ENCODE data around the gene NHLRC4.

DNA sequence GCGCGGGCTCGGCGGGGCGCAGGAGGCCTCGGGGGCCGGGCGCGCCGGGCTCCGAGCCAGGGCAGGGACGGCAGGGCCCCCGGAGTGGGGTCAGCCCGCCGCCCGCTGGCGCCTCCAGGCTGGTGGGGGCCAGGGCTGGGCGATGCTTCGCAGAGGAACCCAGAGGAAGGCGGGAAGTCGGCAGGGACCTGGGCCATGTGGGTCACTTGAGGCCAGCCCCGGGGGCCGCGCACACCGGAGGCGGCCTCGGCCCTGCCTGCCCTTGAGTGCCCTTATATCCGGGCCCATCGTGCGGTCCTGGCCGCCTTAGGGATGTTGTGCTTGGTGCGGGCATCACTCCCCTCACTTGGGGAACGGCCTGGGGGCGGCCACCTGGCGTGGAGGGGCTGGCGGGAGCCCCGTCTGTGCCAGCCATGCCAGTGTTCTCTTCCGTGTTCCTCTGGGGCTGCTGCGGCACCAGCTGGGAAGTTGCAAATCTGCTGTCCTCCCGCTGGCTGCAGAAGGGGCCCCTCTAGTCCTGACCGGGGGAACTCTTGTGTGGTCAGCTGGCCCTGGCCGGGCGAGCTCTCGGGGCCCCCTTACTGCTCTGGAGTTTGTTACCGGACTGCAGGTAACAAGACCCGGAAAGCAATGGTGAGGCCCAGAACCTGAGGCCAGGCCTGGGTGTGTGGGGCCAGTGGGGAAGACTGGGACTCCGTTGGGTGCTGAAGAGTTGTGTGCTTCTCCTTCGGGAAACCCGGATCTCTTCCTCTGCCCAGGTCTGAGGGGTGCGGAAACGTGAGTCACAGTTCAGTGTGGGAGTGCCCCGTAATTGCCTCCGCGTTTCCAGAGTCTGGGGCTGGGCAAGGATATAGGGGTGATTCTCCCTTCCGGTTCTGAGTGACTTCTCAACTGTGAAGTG, 38.4 kb upstream of the NHLRC4 start:
- TF ChIP-seq, protein P1, sequence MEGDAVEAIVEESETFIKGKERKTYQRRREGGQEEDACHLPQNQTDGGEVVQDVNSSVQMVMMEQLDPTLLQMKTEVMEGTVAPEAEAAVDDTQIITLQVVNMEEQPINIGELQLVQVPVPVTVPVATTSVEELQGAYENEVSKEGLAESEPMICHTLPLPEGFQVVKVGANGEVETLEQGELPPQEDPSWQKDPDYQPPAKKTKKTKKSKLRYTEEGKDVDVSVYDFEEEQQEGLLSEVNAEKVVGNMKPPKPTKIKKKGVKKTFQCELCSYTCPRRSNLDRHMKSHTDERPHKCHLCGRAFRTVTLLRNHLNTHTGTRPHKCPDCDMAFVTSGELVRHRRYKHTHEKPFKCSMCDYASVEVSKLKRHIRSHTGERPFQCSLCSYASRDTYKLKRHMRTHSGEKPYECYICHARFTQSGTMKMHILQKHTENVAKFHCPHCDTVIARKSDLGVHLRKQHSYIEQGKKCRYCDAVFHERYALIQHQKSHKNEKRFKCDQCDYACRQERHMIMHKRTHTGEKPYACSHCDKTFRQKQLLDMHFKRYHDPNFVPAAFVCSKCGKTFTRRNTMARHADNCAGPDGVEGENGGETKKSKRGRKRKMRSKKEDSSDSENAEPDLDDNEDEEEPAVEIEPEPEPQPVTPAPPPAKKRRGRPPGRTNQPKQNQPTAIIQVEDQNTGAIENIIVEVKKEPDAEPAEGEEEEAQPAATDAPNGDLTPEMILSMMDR (conservative IDR thresholded peaks at IDR 0.05; ENCODE audit: low read depth, low read length) = no peak
- TF ChIP-seq EZH2phosphoT487 (IDR thresholded peaks at IDR 0.05; ENCODE audit: borderline replicate concordance, low read length) (no peak), EZH2 (IDR thresholded peaks at IDR 0.05; ENCODE audit: low read length, unreplicated experiment) (no peak)

Measured in PC-3 (cell line).